HG03432 (cell line): ENCODE measurements around the gene C20orf202.

Experiments used
- ATAC-seq: cut with Tn5 transposase; IDR thresholded peaks from one replicate; pipeline ENCODE4 v1.9.1; 2021; ENCODE audit warnings: mild to moderate bottlenecking, moderate library complexity; ENCODE audit not compliant: unreplicated experiment

The C20orf202 gene

GRCh38 chr20:1202762-1203504 lies at the start of gene C20orf202:
TSS of gene C20orf202 (plus strand) at chr20:1203454. CDS start at chr20:1203586, 132 bp downstream.
- ATAC-seq: no peak

- no peak for ATAC-seq
Measured at GRCh38 chr20:1154226-1154625, 49.0 kb upstream of the C20orf202 start.

GRCh38 chr20:1154691-1155090 lies 48.6 kb upstream of the C20orf202 start:
- ATAC-seq: no peak

- no peak for ATAC-seq
Measured at GRCh38 chr20:1155342-1155741, 47.9 kb upstream of the C20orf202 start.

GRCh38 chr20:1160496-1160895 lies 42.8 kb upstream of the C20orf202 start:
- no peak for ATAC-seq

- ATAC-seq: no peak
Measured at GRCh38 chr20:1160991-1161390, 42.3 kb upstream of the C20orf202 start.

GRCh38 chr20:1163105-1163504 lies 40.1 kb upstream of the C20orf202 start:
- ATAC-seq: no peak

GRCh38 chr20:1163653-1164052 lies 39.6 kb upstream of the C20orf202 start:
- ATAC-seq: no peak

GRCh38 chr20:1164871-1165270 lies 38.4 kb upstream of the C20orf202 start:
- ATAC-seq: no peak

- ATAC-seq: no peak
Measured at GRCh38 chr20:1165521-1165920, 37.7 kb upstream of the C20orf202 start.

GRCh38 chr20:1165941-1166340 lies 37.3 kb upstream of the C20orf202 start:
- ATAC-seq: no peak

GRCh38 chr20:1166948-1167720 lies 36.1 kb upstream of the C20orf202 start:
- ATAC-seq: no peak

- no peak for ATAC-seq
Measured at GRCh38 chr20:1169224-1169623, 34.0 kb upstream of the C20orf202 start.

GRCh38 chr20:1171461-1172093 lies 31.7 kb upstream of the C20orf202 start:
- ATAC-seq: no peak

- no peak for ATAC-seq
Measured at GRCh38 chr20:1173698-1174097, 29.6 kb upstream of the C20orf202 start.

- ATAC-seq: no peak
Measured at GRCh38 chr20:1174787-1175186, 28.5 kb upstream of the C20orf202 start.

GRCh38 chr20:1177680-1178079 lies 25.6 kb upstream of the C20orf202 start:
- ATAC-seq: no peak

- ATAC-seq: no peak
Measured at GRCh38 chr20:1178103-1178502, 25.2 kb upstream of the C20orf202 start.

- ATAC-seq: no peak
Measured at GRCh38 chr20:1178623-1179022, 24.6 kb upstream of the C20orf202 start.

GRCh38 chr20:1180949-1181348 lies 22.3 kb upstream of the C20orf202 start:
- ATAC-seq: no peak

- no peak for ATAC-seq
Measured at GRCh38 chr20:1182106-1182505, 21.1 kb upstream of the C20orf202 start.

GRCh38 chr20:1183153-1183552 lies 20.1 kb upstream of the C20orf202 start:
- no peak for ATAC-seq
